Fibroblast of skin of abdomen (primary cell): Measurements from ENCODE around the gene GBP1.
A peak's percentile ranks its signal among the peaks of the same experiment; 100 is the strongest.
"Not testable (repeated sequence)": the region's sequence is repeated elsewhere in the genome, so short reads cannot be mapped to it uniquely, and the experiment has no call there.

ENCODE experiments used
- DNase-seq: peaks from one replicate; pipeline ENCODE4 v3.0.0-alpha.2; 2013

GBP1 gene

DNA sequence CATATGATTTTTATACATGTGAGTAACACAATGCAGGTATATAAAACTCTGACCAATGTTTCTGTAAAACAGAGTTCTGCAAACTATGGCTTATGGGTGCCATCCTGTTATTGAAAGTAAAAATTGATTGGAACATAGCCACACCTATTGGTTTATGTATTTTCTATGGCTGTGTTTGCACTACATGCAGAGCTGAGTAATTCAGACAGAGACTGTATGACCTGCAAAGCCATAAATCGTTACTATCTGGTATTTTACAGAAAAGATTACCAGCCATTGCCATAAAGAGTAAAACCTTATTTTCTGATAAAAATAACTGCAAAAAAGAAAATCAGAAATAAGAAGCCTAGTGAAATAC lies 13.1 kb downstream of the GBP1 start:
- DNase-seq = no peak

DNA sequence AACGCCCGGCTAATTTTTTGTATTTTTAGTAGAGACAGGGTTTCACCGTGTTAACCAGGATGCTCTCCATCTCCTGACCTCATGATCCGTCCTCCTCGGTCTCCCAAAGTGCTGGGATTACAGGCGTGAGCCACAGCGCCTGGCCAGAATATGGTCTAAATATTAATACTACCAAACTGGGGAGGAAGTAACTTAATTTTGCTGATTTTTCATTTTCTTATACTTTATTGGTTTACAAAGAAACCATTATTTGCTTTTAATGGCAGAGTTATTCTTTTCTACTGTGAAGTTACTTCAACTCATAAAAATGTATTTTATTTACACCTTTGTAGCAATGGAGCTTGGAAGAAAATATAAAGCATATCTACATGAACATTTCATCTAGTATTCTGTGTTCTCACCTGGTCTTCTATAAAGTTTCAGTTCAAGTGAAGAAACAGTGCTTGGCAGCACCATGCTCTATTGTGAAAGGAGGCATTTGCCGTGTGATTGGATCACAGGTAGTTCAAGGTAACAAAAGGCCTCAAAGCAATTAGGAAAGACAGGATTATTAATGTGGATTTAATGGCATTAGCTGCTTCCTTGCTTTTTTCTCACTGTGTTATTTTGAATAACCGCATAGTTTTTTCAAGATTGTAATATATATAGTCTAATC lies 13.6 kb downstream of the GBP1 start:
- DNase-seq = no peak

DNA sequence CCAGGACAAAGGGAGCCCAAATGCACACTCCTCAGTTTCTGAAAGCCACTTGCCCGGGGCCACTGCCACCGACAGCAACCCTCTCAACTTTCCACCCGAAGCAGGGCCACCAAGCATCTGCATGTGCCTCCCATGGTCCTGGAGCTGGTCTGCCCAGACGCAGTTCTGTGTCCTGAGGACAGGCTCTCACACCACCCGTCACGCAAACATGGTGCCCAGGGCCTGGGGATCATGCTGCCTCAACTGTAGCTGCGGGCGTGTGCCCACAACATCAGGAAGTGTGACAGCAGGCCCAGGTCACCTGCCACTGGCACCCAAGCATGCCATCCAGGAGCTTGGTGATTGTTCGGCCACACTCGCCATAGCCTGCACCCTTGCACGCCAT lies 14.4 kb downstream of the GBP1 start:
- DNase-seq = no peak

DNA sequence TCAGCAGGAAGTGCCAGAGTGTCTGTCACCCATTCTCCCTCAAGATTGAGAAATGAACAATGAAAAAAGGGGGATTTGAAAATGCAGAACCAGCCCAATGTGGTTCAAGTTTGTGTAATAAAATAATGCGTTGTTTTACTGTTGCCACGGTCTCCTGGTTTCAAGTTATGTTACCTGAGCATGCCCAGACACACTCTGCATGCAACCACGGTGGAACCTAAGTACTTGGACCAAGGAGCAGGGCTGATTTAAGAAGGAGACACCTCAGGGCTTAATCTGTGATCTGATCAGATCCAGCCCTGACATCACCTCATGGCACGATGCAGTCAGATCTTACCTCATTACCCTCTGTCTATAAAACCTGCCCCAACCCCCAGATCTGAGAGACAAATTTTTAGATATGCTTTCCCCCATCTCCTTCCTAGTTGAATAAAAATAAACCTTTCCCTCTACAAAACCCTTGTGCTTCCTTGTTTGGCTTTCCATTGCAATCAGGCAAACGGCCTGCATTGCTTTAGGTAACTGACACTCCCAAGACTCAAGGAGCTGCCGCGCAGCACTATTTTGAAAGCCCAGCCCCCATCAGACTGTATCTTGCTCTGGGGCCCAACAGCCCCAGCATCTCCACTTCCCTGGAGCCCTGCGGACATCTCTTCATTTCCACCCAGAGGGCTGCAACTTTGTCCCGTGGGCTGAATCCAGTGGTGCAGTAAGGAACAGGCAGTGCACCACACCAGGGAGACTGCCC lies 14.9 kb downstream of the GBP1 start:
- not testable (repeated sequence) for DNase-seq

DNA sequence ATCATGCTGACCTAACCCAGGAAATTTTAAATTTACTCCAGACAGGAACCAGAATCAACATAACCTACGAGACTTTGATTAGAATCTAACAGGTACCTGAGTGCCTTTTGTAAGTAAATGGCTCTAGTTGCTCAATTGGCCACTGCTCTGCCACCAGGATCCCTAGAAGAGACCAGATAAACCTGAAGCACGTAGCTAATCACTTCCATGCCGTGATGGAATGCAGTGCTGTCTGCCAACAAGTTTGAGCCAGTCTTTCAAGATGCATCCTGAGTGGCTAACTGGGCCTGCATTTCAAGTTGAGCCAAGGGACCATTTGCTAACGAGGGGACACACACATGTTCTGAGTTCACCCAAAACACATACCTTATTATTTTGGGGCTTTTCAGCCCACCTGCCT lies 15.8 kb downstream of the GBP1 start:
- not testable (repeated sequence) for DNase-seq

DNA sequence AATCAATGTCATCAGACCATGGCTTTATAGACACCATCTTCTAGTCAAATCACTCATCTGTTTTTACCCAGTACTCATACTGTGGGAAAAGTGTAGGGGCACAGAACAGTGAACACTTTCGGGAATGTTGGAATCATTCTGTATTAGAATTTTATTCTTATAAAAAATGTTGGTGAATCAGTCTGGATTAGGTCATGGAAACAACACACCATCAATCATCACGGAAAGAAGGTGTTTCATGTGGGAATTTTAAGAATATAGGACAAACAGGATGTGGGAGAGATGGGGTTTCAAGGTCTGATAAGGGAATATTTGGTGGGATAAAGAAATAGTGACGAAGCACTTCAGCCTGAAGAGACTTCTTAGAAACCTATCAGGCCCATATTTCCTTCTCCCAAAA lies 17.3 kb downstream of the GBP1 start:
- peak; percentile 44 for DNase-seq

DNA sequence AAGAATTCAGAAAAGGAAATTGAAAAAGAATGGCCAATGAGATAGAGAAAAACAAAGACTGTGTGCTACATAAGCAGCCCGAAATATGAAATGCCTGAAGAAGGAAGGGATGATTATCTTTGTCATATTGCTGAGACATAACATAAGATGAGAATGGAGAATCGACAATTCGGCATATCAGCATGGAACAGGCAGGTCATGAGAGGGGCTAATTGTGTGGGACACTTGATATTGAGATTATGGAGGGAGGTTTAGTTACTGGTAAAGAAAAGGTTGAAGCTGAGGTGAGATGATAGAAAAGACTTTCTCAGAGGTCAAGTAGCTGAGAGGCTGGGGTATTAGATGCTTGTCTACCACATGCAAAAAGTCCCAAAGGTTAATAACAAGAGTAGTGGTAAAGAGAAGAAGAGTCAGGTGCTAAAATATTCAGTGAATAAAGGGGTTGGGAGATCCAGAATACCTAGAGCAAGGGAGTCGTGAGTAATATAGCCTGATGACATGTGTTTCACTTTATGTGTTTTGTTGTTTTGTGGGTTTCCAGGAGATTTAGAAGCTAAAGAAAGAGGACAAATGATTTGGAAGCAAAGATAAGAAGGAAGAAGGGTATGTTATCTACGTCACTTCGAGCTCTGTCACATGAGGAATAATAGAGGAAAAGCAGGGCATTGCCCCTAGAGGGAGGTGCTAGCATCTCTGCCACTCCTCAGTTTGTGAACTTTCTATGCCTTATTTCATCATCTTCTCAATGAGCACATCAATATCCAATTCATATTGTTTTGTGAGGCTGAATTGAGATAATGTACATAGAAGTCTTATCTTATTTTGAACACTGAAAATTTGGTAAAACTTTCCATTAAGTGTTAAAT lies 18.5 kb downstream of the GBP1 start:
- DNase-seq = not testable (repeated sequence)

DNA sequence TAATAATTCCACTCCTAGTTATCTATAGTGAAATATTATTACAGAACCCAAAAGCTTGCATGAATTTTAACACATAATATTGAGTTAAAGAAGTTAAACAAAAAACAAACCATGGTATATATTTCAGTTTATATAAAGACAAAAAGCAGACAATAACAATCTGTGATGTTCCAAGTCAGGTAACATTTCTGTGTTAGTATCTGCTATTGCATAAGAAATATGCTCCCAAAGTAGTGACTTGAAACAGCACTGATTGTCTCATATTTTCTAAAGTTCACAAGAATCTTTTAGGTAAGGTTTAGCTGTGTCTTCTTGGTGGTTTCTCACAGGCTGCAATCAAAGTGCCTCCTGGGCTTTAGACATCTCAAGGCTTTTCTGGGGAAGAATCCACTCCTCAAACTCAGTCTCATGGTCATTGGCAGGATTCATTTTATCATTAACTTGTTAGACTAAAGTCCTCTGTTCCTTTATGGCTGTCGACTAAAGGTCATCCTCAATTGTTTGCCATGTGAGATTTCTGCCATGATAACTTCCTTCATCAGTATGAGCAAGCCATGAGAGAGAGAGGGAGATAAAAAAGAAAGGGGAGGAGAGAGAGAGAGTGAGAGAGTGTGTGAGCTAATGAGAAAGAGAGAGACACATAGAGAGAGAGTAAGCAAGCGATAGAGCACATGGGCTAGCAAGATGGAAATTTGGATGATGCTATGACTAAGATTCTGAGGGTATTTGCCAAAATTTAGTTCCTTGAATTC lies 19.9 kb downstream of the GBP1 start:
- no peak for DNase-seq

DNA sequence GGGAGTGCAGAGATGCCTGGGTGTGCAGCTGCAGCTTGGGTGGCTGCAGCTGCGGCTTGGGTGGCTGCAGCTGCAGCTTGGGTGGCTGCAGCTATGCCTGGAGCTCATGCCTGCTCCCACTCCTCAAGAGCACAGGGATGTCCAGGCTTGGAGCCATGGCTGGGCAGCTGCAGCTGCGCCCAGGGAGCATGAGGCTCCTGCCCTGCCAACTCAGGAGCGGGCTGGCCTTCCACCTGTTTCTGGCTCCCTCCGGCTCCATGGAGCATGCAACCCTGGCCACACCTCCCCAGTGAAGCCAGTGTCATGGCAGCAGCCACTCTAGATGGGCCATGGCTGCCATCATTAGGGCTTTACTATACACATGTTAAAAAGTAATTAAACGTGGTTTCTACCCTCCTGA lies 21.1 kb downstream of the GBP1 start:
- no peak for DNase-seq

DNA sequence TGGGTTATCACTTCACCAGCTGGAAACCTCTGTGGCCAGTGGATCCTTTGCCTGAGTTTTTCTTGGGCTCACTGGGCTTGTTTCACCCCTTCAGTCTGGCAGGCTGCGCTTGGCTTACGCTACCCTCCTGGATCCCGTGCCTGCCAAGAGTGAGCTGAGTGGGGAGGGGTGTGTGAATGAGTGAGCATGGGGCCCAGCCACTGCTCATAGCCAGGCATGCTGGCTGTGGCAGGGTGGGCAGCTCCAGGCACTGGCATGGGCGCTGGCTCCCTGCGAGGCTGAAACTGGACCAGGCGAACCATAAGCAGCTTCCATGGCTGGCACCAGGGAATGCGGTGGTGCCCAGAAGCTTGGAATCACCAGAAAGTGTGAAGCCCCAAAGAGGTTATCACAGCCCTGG lies 22.5 kb downstream of the GBP1 start:
- no peak for DNase-seq

DNA sequence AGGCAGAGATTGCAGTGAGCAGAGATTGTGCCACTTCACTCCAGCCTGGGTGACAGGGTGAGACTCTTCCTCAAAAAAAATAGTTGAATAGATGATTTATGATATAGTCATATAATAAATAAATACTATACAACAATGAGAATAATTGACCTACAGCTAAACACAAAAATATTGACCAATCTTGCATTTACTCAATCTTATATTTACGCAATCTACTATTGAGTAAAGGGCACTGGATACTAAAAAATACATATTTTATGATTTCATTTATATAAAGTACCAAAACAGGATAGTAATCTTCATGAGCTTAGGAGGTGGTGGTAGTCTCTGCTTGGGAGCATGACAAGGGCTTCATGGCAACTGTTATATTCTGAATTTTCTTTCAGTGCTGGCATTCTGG lies 23.3 kb downstream of the GBP1 start:
- DNase-seq = no peak

DNA sequence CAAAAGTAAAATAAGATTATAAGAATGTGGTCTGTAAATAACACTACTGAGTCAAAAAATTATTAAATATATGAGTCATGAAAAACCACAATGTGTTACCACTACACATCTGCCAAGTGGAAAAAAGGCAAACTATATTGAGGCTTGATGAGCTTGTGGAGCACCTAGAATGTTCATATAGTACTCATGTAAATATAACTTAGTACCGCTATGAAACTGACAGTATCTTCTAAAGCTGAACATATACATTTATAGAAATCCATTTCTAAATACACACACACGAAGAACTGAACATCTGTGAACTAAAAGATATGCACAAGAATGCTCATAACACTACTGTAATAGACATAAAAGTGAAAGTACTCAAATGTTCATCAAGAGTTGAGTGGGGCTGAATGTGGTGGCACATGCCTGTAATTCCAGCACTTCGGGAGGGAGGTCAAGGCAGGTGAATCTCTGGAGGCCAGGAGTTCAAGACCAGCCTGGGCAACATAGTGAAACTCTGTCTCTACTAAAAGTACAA lies 23.8 kb downstream of the GBP1 start:
- peak; percentile 73 for DNase-seq

DNA sequence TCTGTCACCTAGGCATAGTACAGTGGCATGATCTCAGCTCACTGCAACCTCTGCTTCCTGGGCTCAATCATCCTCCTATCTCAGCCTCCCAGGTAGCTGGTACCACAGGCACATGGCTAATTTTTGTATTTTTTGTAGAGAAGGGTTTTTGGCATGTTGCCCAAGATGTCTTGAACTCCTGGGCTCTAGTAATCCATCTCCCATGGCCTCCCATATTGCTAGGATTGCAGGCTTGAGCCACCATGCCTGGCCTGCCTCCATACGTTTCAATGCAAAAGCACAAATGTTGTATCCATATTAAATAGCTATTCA lies 24.7 kb downstream of the GBP1 start:
- no peak for DNase-seq

DNA sequence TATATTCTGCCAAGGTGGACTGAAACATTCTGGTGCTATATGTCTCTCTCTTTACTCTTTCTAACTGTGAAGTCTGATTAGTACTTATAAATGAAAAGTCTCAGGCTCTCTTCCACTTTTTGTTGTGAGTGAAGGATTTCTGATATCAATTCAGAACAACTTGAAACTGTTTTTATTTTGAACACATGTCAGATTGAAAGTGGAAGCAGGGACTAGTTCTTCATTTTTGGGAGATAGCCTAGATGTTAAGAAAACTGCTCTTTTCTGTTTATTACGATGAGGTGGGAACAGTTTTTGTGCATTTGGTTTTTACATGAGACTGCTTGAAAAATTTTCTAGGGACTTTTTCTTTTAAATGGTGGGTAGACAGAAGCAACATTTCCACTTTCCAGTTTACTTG lies 27.8 kb downstream of the GBP1 start:
- DNase-seq = no peak

DNA sequence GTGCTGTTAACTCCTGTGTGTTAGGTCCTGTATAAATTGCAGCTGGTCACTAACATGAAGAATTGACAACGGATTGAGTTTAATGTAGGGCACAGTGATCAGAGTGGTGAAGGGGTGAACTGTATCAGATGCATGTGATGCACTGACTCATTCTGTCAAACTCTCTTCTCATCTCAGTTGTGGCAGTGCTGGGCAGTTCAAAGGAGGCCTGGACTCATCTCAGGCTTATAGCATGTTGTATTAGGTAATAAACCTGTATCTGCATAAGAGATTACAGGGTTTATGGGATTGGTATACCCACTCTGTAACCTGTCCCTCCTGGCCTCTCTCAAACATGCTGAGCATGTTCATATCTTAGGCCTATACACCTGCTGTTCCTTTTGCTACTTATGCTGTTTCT lies 29.9 kb downstream of the GBP1 start:
- DNase-seq = no peak

DNA sequence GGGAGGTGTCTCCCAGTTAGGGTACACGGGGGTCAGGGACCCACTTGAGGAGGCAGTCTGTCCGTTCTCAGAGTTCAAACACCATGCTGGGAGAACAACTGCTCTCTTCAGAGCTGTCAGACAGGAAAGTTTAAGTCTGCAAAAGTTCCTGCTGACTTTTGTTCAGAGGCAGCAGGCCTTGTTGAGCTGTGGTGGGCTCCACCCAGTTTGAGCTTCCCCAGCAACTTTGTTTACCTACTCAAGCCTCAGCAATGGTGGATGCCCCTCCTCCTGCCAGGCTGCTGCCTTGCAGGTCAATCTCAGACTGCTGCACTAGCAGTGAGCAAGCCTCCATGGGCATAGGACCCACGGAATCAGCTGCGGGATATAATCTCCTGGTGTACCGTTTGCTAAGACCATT lies 31.0 kb downstream of the GBP1 start:
- not testable (repeated sequence) for DNase-seq

DNA sequence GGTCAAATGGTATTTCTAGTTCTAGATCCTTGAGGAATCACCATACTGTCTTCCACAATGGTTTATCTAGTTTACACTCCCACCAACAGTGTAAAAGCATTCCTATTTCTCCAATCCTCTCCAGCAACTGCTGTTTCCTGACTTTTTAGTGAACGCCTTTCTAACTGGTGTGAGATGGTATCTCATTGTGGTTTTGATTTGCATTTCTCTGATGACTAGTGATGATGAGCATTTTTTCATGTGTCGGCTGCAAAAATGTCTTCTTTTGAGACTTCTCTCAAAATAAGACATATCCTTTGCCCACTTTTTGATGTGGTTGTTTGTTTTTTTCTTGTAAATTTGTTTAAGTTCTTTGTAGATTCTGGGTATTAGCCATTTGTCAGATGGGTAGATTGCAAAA lies 36.0 kb downstream of the GBP1 start:
- peak; percentile 7 for DNase-seq

DNA sequence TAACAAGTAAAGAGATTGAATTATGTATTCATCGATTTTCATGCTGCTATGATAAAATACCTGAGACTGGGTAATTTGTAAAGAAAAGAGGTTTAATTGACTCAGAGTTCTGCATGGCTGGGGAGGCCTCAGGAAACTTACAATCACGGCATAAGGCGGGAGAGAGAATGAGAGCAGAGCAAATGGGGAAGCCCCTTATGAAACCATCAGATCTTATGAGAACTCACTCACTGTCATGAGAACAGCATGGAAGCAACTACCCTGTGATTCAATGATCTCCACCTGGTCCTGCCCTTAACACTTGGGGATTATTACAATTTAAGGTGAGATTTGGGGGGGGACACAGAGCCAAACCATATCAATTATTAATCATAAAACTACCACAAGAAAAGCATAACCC lies 39.1 kb downstream of the GBP1 start:
- no peak for DNase-seq

DNA sequence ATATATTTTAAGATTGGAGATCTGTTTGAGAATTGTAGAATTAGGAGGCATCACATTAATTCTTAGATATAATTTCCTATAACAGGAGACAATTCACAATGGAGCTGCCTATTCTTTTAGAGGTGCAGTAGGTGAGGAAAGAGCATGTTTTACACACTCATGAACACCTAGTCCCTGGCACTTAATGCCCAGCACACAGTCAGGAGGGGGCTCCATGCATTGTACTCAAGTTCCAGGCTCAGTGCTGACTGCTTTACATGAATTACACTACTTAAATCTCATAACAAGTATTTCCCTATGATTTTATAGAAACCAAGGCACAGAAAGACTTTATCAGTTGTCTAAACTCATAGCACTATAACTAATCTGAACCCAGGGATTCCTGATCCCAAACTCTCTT lies 42.0 kb downstream of the GBP1 start:
- DNase-seq = no peak

DNA sequence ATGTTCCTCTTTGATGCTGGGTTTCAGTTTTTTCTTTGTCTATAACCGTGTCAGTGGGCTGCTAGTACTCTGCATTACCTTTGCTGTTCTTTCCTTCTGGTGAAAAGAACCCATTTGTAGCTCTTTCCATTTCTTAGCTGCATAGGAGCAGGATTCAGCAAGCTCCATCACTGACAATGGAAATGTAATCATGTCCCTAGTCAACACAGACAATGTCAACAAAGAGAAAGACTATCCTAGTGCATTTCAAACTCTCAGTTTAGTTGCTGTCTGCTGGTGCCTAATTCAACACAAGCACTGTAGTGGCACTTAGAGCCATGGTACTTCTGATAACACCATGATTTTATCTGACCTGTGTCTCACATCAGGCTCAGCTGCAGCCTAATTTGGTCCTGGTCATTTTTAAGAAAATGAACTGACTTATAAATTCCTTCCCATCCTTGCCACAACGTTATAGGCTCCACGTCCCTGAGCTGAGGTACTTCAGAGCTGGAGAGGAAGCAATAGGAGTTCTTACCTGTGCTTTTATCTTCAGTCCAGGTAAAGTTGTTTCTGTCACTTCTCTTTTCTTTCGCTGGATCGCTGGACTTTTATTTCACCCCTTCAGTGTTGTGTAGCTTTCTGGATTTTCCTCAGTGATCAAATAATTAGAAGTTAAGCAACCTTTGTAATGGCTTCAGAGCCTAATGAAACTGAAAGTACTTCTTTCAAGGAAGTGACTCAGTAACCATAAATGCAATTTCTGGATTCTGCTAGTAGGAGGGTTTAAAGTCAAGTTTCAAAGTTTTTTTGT lies 42.6 kb downstream of the GBP1 start, which contains the start of gene GBP3:
Gene GBP3, minus strand, starts transcription at position 700 of the 793 bp plus-strand sequence. CDS start 2,145 bp downstream, outside the sequence.
- DNase-seq = peak; percentile 64

DNA sequence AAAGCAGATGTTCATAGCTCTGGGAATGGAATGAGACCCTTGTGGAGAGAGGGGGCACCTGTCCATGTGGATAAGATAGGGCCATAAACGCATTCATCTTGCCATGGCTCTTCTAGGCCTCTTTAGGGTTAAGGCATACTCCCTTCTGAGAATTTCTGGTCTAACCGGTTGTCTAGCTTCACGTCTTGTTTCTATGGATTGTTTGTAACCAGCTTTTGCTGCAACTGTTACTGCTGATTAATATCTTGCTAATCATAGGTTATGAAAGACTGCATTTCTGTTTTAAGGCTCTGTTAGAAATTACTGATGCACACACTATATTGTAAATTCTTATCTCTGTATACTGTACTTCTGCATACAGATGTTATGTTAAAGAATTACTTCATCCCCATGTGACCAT lies 46.7 kb downstream of the GBP1 start:
- DNase-seq = not testable (repeated sequence)

DNA sequence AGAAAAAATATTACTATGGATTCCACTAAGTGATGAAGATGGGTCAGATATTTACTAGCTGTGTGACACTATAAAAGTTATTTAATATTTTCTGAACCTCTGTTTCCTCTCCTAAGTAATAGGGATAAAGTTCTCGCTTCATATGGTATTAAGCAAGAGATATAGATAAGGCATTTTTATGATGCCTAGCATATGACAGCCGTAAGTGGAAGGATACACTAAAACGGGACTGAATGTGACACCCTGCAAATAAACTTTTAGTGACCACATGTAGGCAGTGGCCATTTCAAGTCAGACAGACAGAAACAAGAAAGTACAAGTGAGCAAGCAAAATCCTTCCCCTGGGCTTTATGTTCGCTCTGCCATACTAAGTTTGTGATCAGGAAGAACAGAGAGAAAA lies 56.5 kb downstream of the GBP1 start:
- DNase-seq = no peak
